GM12874 (cell line): Measurements from ENCODE around the gene RFTN2.

Experiments
- TF ChIP-seq, protein P1 (sequence below): IDR thresholded peaks from 2 replicates; pipeline ENCODE4 v1.5.1; 2011; ENCODE audit warnings: low read depth, mild to moderate bottlenecking, control low read depth, low read length, moderate library complexity; ENCODE audit not compliant: insufficient read depth

The RFTN2 gene

DNA sequence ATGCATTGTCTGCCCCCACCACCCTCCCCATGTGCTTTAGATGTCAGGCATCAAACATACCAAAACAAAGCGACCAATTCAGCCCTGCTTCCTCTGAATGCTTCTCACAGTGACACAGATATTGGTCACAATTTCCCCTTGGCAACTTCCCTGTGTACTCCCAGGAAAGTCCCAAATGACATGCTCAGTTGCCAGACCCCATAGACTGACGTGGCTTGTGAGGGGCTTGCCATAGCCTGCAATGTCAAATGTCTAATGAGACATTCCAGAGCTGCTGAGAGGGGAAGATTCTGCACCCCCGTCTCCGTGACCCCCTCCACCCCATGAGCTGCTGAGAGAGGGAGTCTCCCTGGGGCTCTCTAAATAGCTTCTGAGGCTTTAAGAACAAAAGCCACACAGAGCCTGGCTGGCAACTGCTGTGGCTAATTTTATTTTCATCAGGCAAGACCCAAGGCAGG lies 47.3 kb downstream of the RFTN2 start:
- TF ChIP-seq, protein P1, sequence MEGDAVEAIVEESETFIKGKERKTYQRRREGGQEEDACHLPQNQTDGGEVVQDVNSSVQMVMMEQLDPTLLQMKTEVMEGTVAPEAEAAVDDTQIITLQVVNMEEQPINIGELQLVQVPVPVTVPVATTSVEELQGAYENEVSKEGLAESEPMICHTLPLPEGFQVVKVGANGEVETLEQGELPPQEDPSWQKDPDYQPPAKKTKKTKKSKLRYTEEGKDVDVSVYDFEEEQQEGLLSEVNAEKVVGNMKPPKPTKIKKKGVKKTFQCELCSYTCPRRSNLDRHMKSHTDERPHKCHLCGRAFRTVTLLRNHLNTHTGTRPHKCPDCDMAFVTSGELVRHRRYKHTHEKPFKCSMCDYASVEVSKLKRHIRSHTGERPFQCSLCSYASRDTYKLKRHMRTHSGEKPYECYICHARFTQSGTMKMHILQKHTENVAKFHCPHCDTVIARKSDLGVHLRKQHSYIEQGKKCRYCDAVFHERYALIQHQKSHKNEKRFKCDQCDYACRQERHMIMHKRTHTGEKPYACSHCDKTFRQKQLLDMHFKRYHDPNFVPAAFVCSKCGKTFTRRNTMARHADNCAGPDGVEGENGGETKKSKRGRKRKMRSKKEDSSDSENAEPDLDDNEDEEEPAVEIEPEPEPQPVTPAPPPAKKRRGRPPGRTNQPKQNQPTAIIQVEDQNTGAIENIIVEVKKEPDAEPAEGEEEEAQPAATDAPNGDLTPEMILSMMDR = no peak

DNA sequence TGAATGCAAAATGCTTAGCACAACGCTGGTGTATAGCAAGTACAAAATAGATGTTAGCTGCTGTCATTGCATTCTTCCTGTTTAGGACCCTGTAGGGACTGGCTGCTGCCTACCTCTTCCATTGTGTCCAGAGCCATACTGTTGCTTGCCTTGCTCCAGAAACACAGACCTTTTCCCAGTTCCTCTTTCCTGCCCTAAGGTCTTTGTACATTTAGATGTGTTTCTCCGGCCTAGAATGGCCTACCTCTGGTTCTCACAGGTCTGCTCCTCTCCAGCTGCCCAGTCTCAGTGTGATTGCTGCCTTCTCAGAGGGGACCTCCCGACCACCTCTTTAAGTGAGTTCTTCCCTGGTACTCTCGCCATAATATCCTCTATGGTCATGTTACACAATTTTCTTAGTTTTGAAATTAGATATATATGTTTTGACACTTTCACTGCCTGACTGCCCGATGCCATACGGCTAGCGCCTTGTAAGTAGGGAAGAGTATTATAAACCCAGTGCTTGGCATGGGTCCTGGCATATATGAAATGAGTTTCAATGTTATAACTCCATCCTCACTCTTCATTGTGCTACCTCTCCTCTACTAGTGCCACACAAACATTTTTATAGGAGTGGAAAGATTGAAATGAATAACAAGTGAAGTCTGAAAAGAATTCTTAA lies 48.3 kb downstream of the RFTN2 start:
- TF ChIP-seq, protein P1 = no peak

DNA sequence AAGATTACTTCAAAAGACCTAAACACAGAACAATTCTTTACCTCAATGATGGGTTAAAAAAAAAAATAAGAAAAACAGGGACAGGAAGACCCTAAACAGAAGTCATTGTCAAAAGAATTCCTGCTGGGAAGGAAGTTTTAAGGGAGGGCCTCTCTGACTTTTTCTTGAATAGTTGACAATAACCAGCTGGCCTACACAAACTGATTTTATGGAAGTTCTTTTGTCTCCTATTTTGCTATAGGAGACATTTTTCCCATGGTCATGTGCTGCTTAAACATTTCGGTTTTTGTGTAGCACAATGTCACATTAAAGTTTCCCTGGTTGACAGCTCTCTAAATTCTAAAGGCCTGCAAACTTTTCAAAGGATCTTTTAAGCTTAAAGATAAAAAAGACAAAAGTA lies 55.3 kb downstream of the RFTN2 start:
- TF ChIP-seq, protein P1 = no peak

DNA sequence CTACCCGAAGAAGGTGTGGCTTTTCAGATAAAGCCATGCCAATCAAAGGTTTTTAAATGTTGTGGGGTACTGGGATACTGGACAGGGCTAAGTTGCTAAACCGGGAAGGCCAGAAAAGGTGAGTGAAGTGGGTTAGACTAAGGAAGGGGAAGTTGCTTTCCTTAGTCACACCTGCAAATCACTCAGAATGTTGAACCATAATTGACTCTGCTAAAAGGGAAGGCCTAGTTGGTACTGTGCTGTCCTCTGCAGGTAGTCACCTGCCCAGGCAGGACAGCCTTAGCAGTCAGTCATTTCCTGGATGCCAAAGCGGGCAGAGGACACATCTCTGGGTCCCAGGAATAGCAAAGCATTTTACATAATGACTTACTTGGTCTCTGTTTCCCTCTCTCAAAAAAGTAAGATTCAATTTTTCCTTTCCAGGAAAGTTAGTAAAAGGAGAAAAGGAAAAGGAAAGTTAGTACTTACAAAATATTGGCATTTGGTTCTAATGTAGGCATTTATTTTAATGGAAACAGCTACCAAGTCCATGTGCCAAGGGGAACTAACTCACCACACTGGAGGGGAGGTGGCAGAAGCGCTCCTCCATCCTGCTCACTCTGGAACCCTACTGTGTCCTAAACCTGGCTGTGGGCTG lies 60.3 kb downstream of the RFTN2 start:
- TF ChIP-seq, protein P1 = peak; percentile 53

DNA sequence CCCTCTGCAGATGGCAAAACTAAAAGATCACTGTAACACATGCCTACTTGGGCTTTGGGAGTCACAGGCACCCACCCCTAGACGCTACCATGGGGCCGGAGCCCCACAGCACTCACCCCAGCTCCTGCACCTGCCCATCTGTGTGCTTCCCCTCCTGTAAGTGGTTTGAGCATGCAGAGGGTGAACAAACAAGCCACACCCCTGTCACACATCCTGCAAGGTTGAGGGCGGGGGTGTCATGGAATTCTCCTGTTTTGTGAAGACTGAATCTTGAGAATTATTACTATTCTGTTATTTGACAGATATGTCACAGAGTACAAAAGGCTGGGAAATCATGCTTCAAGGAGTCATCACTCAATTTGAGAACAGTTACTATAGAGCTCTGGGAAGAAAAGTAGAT lies 60.9 kb downstream of the RFTN2 start:
- TF ChIP-seq, protein P1 = no peak

DNA sequence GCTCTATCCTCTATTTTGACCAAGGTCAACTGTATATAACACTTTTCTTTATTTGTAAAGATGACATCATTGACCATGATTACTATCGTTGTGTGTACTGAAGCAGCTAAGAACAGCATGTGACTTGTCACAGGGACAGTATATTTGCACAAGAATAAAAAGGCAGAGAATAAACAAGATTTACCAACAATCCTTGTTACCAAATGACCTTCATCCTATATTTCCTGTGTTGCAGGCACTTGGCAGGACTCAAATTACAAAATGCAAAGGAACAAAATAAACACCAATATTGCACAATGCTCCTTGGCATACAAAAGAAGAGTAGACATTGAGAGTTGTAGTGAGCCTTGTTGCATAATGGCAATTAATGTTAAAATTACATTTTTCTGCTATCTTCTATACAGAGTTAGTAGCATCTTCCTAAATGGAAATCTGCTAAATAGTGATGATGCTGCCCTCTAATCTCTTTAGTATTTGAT lies 61.8 kb downstream of the RFTN2 start:
- TF ChIP-seq, protein P1 = no peak

DNA sequence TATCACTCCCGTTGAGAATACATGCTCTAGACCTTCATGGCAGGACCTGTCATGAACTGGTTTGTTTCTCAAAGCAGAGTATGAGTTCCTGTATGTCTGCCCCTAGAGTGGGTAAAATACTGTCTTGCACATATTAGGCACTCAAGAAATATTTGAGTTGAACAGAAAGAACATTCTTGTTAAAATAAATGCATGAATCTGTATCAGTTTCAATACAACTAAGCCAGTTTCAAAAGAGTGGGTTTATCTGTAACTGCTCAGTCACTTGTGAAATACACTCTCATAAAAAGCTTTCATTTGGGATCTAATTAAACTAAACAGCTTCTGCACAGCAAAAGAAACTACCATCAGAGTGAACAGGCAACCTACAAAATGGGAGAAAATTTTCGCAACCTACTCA lies 69.2 kb downstream of the RFTN2 start:
- TF ChIP-seq, protein P1 = no peak
